Panc1 (cell line): ENCODE data around the gene UROC1. TPM values are rescaled to one million over a fixed set of nuclear protein-coding genes. Genes with fewer than 3 reads are reported as not detected.

ENCODE experiments used
- ATAC-seq: fragments of 200-7000 bp; cut with Tn5 transposase; 2 replicates; pipeline ENCODE4 v1.9.1; 2020; ENCODE audit warnings: mild to moderate bottlenecking, moderate library complexity
- BruUV-seq: library from RNA; stranded (reverse); fragments of 400-500 nt; replicated peaks from 2 replicates; lab custom pipeline; 2021; lab: Mats Ljungman, UMichigan
- CTCF ChIA-PET: fragments of 300-600 bp; sonication (Branson Sonifier 250); formaldehyde crosslinking; loops from one replicate; lab custom pipeline; 2022; ENCODE audit warnings: antibody characterized with exemption; lab: Charles Lee
- POLR2A ChIA-PET: fragments of 300-600 bp; sonication (Branson Sonifier 250); formaldehyde crosslinking; loops from one replicate; lab custom pipeline; 2022; ENCODE audit warnings: antibody characterized with exemption; lab: Charles Lee
- DNase-seq: peaks from one replicate; pipeline ENCODE4 v3.0.0-alpha.2; 2010; ENCODE audit warnings: low read depth, low spot score
- H3K27ac ChIP-seq: 2 replicates; pipeline ENCODE4 v1.5.1; 2011; ENCODE audit warnings: mild to moderate bottlenecking, low read length, inconsistent platforms
- H3K27me3 ChIP-seq: fragments of 200-500 bp; sonication (Bioruptor generic); 2 replicates; pipeline ENCODE4 v1.6.0; 2014; ENCODE audit warnings: low read length, inconsistent platforms; ENCODE audit not compliant: control insufficient read depth, insufficient read depth
- H3K36me3 ChIP-seq: fragments of 200-500 bp; sonication (Bioruptor generic); 2 replicates; pipeline ENCODE4 v1.5.1; 2014; ENCODE audit warnings: inconsistent platforms, mild to moderate bottlenecking, low read length, moderate library complexity; ENCODE audit not compliant: control insufficient read depth, insufficient read depth
- H3K4me1 ChIP-seq: 2 replicates; pipeline ENCODE4 v1.5.1; 2011; ENCODE audit warnings: inconsistent platforms, mild to moderate bottlenecking, low read length, moderate library complexity; ENCODE audit not compliant: control insufficient read depth, insufficient read depth
- H3K4me3 ChIP-seq, 2 experiments: 2 replicates each; pipeline ENCODE4 v1.5.1; 2011 to 2012; ENCODE audit warnings: low read depth in 2 of 2, low read length in 2 of 2, mild to moderate bottlenecking in 2 of 2, inconsistent platforms in 1 of 2, moderate library complexity in 1 of 2
- H3K9me3 ChIP-seq: fragments of 200-500 bp; sonication (Bioruptor generic); 2 replicates; pipeline ENCODE4 v1.5.1; 2014; ENCODE audit warnings: low read depth, mild to moderate bottlenecking, inconsistent platforms, low read length, moderate library complexity; ENCODE audit not compliant: control insufficient read depth, insufficient read depth
- POLR2AphosphoS5 ChIP-seq: IDR thresholded peaks from 2 replicates; pipeline ENCODE4 v1.6.1; 2012; ENCODE audit warnings: mild to moderate bottlenecking, low read depth, low read length, moderate library complexity
- SIN3A ChIP-seq: IDR thresholded peaks from 2 replicates; pipeline ENCODE4 v1.6.1; 2012; ENCODE audit warnings: low read depth, mild to moderate bottlenecking, low read length, moderate library complexity, borderline replicate concordance; ENCODE audit not compliant: insufficient read depth
- TCF7L2 ChIP-seq: IDR thresholded peaks from 2 replicates; pipeline ENCODE4 v1.6.1; 2011; ENCODE audit warnings: mild to moderate bottlenecking, low read depth, low read length, inconsistent platforms
- in situ Hi-C: cut with HindIII; loops from 2 replicates; pipeline ENCODE4 v1.10.0; 2016; ENCODE audit warnings: low sequenced_read_pairs, low pct_unique_long_range_greater_than_20kb
- intact Hi-C: fragments of 100-400 bp; cut with micrococcal nuclease; formaldehyde crosslinking; loops from one replicate; pipeline ENCODE4 v1.10.0; 2022; ENCODE audit not compliant: unreplicated experiment
- total RNA-seq: library from RNA; stranded (reverse); gene quantifications from one replicate; pipeline ENCODE4 v1.2.1, GENCODE V29; 2021; ENCODE audit not compliant: unreplicated experiment
- TF ChIP-seq, protein P1 (sequence below): fragments of 450-650 bp; IDR thresholded peaks from 2 replicates; pipeline ENCODE4 v1.5.1; 2017; ENCODE audit warnings: mild to moderate bottlenecking
- TF ChIP-seq, protein P2 (sequence below), 2 experiments: IDR thresholded peaks; 2 replicates each; pipeline ENCODE4 v1.6.1; 2011 to 2012; ENCODE audit warnings: low read depth in 2 of 2, control low read depth in 1 of 2, low read length in 1 of 2, mild to moderate bottlenecking in 1 of 2, moderate library complexity in 1 of 2; ENCODE audit not compliant: insufficient read depth in 1 of 2

The UROC1 gene
- total RNA-seq, 1 experiment from 2014 or later = not detected

DNA sequence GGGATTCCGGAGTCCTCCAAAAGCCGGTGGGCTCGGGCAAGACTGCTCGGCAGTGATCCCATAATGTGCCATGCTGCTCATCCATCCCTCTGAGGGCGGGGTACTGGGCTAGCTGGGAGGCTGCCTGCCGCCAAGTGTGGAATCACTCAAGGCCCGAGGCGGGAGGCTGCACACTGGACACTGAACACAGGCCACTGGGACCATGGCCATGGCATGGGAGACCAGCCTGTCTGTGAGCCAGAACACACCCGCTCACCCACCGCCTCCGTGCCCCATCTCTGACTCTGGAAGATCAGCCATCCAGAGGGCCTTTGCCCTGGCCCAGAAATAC, 39.8 kb upstream of the UROC1 start:
- ChIA-PET CTCF (no interaction called here), POLR2A (no interaction called here)
- no peak for ATAC-seq
- no peaks in the 10 kb centered on the region for H3K36me3 ChIP-seq
- DNase-seq = no peak
- no peaks in the 10 kb centered on the region for H3K4me1 ChIP-seq
- H3K27ac ChIP-seq = no peak overlapping the region
- no peak overlapping the region for H3K4me3 ChIP-seq
- H3K27me3 ChIP-seq = peaks cover 2% of the 10 kb centered on the region; the same call in 1 of the 2 replicates
- in situ Hi-C loops = no loop called here
- TF ChIP-seq, protein P1, sequence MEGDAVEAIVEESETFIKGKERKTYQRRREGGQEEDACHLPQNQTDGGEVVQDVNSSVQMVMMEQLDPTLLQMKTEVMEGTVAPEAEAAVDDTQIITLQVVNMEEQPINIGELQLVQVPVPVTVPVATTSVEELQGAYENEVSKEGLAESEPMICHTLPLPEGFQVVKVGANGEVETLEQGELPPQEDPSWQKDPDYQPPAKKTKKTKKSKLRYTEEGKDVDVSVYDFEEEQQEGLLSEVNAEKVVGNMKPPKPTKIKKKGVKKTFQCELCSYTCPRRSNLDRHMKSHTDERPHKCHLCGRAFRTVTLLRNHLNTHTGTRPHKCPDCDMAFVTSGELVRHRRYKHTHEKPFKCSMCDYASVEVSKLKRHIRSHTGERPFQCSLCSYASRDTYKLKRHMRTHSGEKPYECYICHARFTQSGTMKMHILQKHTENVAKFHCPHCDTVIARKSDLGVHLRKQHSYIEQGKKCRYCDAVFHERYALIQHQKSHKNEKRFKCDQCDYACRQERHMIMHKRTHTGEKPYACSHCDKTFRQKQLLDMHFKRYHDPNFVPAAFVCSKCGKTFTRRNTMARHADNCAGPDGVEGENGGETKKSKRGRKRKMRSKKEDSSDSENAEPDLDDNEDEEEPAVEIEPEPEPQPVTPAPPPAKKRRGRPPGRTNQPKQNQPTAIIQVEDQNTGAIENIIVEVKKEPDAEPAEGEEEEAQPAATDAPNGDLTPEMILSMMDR = no peak
- TF ChIP-seq SIN3A (no peak), POLR2AphosphoS5 (no peak), TCF7L2 (no peak)
- TF ChIP-seq, protein P2, sequence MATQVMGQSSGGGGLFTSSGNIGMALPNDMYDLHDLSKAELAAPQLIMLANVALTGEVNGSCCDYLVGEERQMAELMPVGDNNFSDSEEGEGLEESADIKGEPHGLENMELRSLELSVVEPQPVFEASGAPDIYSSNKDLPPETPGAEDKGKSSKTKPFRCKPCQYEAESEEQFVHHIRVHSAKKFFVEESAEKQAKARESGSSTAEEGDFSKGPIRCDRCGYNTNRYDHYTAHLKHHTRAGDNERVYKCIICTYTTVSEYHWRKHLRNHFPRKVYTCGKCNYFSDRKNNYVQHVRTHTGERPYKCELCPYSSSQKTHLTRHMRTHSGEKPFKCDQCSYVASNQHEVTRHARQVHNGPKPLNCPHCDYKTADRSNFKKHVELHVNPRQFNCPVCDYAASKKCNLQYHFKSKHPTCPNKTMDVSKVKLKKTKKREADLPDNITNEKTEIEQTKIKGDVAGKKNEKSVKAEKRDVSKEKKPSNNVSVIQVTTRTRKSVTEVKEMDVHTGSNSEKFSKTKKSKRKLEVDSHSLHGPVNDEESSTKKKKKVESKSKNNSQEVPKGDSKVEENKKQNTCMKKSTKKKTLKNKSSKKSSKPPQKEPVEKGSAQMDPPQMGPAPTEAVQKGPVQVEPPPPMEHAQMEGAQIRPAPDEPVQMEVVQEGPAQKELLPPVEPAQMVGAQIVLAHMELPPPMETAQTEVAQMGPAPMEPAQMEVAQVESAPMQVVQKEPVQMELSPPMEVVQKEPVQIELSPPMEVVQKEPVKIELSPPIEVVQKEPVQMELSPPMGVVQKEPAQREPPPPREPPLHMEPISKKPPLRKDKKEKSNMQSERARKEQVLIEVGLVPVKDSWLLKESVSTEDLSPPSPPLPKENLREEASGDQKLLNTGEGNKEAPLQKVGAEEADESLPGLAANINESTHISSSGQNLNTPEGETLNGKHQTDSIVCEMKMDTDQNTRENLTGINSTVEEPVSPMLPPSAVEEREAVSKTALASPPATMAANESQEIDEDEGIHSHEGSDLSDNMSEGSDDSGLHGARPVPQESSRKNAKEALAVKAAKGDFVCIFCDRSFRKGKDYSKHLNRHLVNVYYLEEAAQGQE (IDR thresholded peaks at IDR 0.05; ENCODE audit: insufficient read depth in 1 of 2, low read depth in 2 of 2, low read length in 1 of 2) = no peak
- H3K9me3 ChIP-seq = no peaks in the 10 kb centered on the region
- no TSS peak for BruUV-seq
- intact Hi-C loops = no loop called here

DNA sequence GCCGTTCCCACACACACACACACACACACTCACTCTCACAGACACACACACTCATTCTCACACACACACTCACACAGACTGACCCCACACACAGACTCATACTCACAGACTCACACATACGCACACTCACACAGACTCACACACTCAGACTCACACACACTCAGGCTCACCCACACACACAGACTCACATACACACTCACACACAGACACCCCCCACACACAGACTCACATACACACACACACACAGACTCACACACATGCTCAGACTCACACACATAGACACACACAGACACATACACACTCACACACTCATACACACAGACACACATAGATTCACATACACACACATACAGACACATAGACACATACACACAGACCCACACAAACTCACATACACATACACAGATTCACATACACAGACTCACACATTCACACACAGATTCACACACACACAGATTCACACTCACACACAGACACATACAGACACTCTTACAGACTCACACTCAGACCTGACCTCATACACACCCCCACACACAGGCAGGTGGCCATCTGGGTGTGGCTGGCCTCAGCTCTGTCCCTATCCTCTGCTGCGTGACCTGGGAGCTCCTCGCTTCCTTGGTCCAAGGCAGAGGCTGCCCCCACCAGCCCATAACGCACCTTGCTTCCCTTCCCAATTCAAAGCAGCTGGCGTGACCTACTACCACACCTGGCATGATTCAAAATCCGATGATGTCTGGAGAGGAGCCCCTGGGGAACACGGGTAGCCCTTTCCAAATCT, 39.3 kb upstream of the UROC1 start:
- H3K27me3 ChIP-seq = peaks cover 1% of the 10 kb centered on the region; the same call in 1 of the 2 replicates
- intact Hi-C loops = no loop called here
- DNase-seq (no peak), ATAC-seq (no peak)
- no peak overlapping the region for H3K4me3 ChIP-seq
- CTCF ChIA-PET = no interaction called here
- in situ Hi-C loops = no loop called here
- H3K4me1 ChIP-seq = no peaks in the 10 kb centered on the region
- no TSS peak for BruUV-seq
- H3K9me3 ChIP-seq = no peaks in the 10 kb centered on the region
- POLR2A ChIA-PET = no interaction called here
- no peak for TF ChIP-seq TCF7L2
- TF ChIP-seq, protein P1 = no peak
- TF ChIP-seq, protein P2 (IDR thresholded peaks at IDR 0.05; ENCODE audit: insufficient read depth in 1 of 2, low read depth in 2 of 2, low read length in 1 of 2) = no peak
- TF ChIP-seq POLR2AphosphoS5 = no peak
- TF ChIP-seq SIN3A = no peak
- H3K27ac ChIP-seq = no peak overlapping the region
- no peaks in the 10 kb centered on the region for H3K36me3 ChIP-seq
